RWPE2 (cell line): Measurements from ENCODE around the gene TMCO1.
"Not testable (repeated sequence)": the region's sequence is repeated elsewhere in the genome, so short reads cannot be mapped to it uniquely, and the experiment has no call there.

Source experiments
- ATAC-seq: fragments of 200-7000 bp; cut with Tn5 transposase; 3 replicates; pipeline ENCODE4 v1.9.1; 2021; ENCODE audit warnings: low read depth
- DNase-seq: peaks from one replicate; pipeline ENCODE4 v3.0.0-alpha.2; 2020; ENCODE audit warnings: low spot score
- H3K27ac ChIP-seq: fragments of 450-650 bp; 2 replicates; pipeline ENCODE4 v1.5.1; 2017; ENCODE audit warnings: mild to moderate bottlenecking; ENCODE audit not compliant: poor library complexity, severe bottlenecking
- H3K27me3 ChIP-seq: fragments of 250-450 bp; sonication (Bioruptor Pico); 2 replicates; pipeline ENCODE4 v1.5.1; 2021; ENCODE audit warnings: mild to moderate bottlenecking, moderate library complexity; ENCODE audit not compliant: insufficient read depth, poor library complexity, severe bottlenecking
- H3K36me3 ChIP-seq: fragments of 250-450 bp; sonication (Bioruptor Pico); 2 replicates; pipeline ENCODE4 v1.5.1; 2020; ENCODE audit warnings: low read depth, mild to moderate bottlenecking, moderate library complexity
- H3K4me1 ChIP-seq: fragments of 250-450 bp; sonication (Bioruptor Pico); 2 replicates; pipeline ENCODE4 v1.5.1; 2021; ENCODE audit warnings: mild to moderate bottlenecking, moderate library complexity; ENCODE audit not compliant: insufficient read depth, poor library complexity, severe bottlenecking
- H3K4me3 ChIP-seq: fragments of 250-450 bp; sonication (Bioruptor Pico); 2 replicates; pipeline ENCODE4 v1.5.1; 2021; ENCODE audit warnings: mild to moderate bottlenecking, moderate library complexity; ENCODE audit not compliant: severe bottlenecking
- H3K9me3 ChIP-seq: fragments of 250-450 bp; sonication (Bioruptor Pico); 2 replicates; pipeline ENCODE4 v1.5.1; 2021; ENCODE audit warnings: mild to moderate bottlenecking, moderate library complexity; ENCODE audit not compliant: severe bottlenecking
- TF ChIP-seq, protein P1 (sequence below): fragments of 450-650 bp; IDR thresholded peaks from one replicate; pipeline ENCODE4 v1.5.1; 2017; ENCODE audit warnings: mild to moderate bottlenecking, moderate library complexity; ENCODE audit not compliant: poor library complexity, severe bottlenecking

TMCO1 gene

GRCh38 chr1:165768513-165769394 lies at the start of gene TMCO1:
Gene TMCO1, minus strand, starts transcription at chr1:165768868. Its CDS starts 117 bp downstream, at chr1:165768751.
- Histone ChIP-seq H3K9me3 (no peaks in the 10 kb centered on the region), H3K36me3 (peaks cover 52% of the 10 kb centered on the region), H3K4me3 (peak within 1 kb of the TSS; percentile 66), H3K27ac (peak within 1 kb of the TSS; percentile 79), H3K27me3 (no peaks in the 10 kb centered on the region), H3K4me1 (peaks cover 15% of the 10 kb centered on the region)
- ATAC-seq (peak; percentile 97), DNase-seq (peak; percentile 97)
- TF ChIP-seq, protein P1, sequence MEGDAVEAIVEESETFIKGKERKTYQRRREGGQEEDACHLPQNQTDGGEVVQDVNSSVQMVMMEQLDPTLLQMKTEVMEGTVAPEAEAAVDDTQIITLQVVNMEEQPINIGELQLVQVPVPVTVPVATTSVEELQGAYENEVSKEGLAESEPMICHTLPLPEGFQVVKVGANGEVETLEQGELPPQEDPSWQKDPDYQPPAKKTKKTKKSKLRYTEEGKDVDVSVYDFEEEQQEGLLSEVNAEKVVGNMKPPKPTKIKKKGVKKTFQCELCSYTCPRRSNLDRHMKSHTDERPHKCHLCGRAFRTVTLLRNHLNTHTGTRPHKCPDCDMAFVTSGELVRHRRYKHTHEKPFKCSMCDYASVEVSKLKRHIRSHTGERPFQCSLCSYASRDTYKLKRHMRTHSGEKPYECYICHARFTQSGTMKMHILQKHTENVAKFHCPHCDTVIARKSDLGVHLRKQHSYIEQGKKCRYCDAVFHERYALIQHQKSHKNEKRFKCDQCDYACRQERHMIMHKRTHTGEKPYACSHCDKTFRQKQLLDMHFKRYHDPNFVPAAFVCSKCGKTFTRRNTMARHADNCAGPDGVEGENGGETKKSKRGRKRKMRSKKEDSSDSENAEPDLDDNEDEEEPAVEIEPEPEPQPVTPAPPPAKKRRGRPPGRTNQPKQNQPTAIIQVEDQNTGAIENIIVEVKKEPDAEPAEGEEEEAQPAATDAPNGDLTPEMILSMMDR: no peak

GRCh38 chr1:165816826-165817497 lies 48.3 kb upstream of the TMCO1 start:
- TF ChIP-seq, protein P1: no peak
- H3K27me3 ChIP-seq: no peaks in the 10 kb centered on the region
- ATAC-seq (no peak), DNase-seq (no peak)
- H3K9me3 ChIP-seq: no peaks in the 10 kb centered on the region
- H3K36me3 ChIP-seq: no peaks in the 10 kb centered on the region
- H3K4me3 ChIP-seq: no peak overlapping the region
- no peaks in the 10 kb centered on the region for H3K4me1 ChIP-seq
- no peak overlapping the region for H3K27ac ChIP-seq

DNA sequence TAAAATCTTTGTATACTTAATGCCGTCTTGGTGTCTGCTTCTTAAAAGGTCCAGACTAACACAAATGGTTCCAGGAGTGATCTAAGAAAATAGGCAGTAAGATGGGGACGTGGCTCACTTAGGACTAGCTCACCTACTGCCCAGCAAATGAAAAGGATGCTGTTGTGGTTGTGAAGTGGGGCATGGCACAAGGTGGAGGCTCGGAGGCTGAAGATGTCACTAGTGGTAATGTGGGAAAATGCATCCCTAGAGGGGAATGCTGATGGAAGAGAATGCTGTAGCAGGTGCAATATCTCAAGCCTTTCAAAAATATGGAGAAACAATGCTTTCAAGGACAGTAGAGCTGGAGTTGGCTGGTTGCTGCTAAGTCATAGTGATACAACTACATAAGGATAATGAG lies 47.5 kb upstream of the TMCO1 start:
- H3K36me3 ChIP-seq: no peaks in the 10 kb centered on the region
- H3K9me3 ChIP-seq: no peaks in the 10 kb centered on the region
- no peak overlapping the region for H3K27ac ChIP-seq
- DNase-seq: no peak
- H3K4me1 ChIP-seq: no peaks in the 10 kb centered on the region
- ATAC-seq: no peak
- TF ChIP-seq, protein P1: no peak
- H3K27me3 ChIP-seq: no peaks in the 10 kb centered on the region
- H3K4me3 ChIP-seq: no peak overlapping the region

- no peaks in the 10 kb centered on the region for H3K9me3 ChIP-seq
- no peaks in the 10 kb centered on the region for H3K4me1 ChIP-seq
- no peak overlapping the region for H3K27ac ChIP-seq
- TF ChIP-seq, protein P1: no peak
- peak; percentile 59; the same call in 2 of the 3 replicates for ATAC-seq
- DNase-seq: no peak
- no peaks in the 10 kb centered on the region for H3K36me3 ChIP-seq
- H3K27me3 ChIP-seq: no peaks in the 10 kb centered on the region
- no peak overlapping the region for H3K4me3 ChIP-seq
Measured at GRCh38 chr1:165815725-165816124, 47.1 kb upstream of the TMCO1 start.

DNA sequence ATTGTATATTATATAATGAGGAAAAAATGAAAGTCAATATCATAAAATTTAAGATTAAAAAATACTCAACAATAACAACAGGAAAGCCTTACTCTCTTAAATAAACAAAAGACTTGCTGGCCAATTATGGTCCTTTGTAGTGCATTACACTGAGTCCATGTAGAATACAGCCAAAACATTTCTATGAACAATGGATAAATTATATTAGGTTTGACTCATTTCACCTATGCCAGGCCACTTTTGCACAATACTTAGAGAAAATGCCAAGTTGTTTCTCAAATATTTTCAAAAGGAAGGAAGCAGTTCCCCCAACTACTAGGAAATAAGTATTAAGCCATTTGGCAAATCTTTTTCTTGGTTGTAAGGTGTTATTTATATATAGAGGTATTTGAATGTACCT lies 38.9 kb upstream of the TMCO1 start:
- no peaks in the 10 kb centered on the region for H3K4me1 ChIP-seq
- no peak for ATAC-seq
- H3K4me3 ChIP-seq: no peak overlapping the region
- TF ChIP-seq, protein P1: no peak
- DNase-seq: no peak
- H3K27ac ChIP-seq: no peak overlapping the region
- no peaks in the 10 kb centered on the region for H3K9me3 ChIP-seq
- no peaks in the 10 kb centered on the region for H3K27me3 ChIP-seq
- H3K36me3 ChIP-seq: no peaks in the 10 kb centered on the region

- DNase-seq, H3K4me1 ChIP-seq, H3K27me3 ChIP-seq, H3K4me3 ChIP-seq, H3K9me3 ChIP-seq, H3K36me3 ChIP-seq, H3K27ac ChIP-seq, ATAC-seq: not testable (repeated sequence)
Measured at GRCh38 chr1:165804513-165804912, 35.8 kb upstream of the TMCO1 start.
